Head of caudate nucleus (tissue), 42 donors: Measurements from ENCODE around the gene TDRD12.
A peak's percentile ranks its signal among the peaks of the same experiment; 100 is the strongest.

Source experiments
- DNase-seq, 42 donors: peaks; one replicate each; pipeline versions ENCODE4 v3.0.0 to v3.0.0-alpha.2; 2020 to 2021; ENCODE audit warnings: mixed read lengths in 7 of 42
- intact Hi-C: fragments of 100-400 bp; cut with DNase I; formaldehyde crosslinking; loops from one replicate; pipeline ENCODE4 v1.15.0; 2022

TDRD12 gene, protein sequence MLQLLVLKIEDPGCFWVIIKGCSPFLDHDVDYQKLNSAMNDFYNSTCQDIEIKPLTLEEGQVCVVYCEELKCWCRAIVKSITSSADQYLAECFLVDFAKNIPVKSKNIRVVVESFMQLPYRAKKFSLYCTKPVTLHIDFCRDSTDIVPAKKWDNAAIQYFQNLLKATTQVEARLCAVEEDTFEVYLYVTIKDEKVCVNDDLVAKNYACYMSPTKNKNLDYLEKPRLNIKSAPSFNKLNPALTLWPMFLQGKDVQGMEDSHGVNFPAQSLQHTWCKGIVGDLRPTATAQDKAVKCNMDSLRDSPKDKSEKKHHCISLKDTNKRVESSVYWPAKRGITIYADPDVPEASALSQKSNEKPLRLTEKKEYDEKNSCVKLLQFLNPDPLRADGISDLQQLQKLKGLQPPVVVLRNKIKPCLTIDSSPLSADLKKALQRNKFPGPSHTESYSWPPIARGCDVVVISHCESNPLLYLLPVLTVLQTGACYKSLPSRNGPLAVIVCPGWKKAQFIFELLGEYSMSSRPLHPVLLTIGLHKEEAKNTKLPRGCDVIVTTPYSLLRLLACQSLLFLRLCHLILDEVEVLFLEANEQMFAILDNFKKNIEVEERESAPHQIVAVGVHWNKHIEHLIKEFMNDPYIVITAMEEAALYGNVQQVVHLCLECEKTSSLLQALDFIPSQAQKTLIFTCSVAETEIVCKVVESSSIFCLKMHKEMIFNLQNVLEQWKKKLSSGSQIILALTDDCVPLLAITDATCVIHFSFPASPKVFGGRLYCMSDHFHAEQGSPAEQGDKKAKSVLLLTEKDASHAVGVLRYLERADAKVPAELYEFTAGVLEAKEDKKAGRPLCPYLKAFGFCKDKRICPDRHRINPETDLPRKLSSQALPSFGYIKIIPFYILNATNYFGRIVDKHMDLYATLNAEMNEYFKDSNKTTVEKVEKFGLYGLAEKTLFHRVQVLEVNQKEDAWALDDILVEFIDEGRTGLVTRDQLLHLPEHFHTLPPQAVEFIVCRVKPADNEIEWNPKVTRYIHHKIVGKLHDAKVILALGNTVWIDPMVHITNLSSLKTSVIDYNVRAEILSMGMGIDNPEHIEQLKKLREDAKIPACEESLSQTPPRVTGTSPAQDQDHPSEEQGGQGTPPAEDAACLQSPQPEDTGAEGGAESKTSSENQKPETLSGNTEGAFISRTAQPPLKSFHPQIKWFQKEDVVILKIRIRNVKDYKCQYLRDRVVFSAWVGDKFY (N-terminal part only)

DNA sequence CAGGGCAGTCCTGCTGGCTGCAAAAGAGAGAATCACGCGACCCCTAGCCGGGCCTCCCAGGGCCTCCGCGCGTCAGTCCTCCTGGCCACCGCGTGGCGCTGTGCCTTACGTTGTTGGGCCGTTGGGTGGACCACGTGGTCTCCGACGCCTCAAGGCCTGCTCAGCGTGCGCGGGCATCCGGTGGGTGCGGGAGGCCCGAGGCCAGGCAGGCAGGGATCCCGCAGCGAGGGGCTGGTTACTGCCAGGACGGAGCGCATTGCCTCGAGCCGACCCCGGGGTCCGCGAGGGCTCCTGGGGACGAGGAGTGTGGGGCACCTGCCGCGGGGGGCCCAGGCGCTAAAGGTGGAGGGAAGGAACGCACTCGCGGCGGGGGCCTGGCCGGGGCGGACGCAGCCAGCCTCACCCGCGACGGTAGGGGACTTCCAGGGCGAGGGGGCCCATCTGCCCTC is at the start of gene TDRD12:
Gene TDRD12, plus strand, starts transcription at position 157 of the 449 bp plus-strand sequence. CDS start 306 bp downstream, outside the sequence.
- no peak for DNase-seq
- intact Hi-C loops: no loop called here

DNA sequence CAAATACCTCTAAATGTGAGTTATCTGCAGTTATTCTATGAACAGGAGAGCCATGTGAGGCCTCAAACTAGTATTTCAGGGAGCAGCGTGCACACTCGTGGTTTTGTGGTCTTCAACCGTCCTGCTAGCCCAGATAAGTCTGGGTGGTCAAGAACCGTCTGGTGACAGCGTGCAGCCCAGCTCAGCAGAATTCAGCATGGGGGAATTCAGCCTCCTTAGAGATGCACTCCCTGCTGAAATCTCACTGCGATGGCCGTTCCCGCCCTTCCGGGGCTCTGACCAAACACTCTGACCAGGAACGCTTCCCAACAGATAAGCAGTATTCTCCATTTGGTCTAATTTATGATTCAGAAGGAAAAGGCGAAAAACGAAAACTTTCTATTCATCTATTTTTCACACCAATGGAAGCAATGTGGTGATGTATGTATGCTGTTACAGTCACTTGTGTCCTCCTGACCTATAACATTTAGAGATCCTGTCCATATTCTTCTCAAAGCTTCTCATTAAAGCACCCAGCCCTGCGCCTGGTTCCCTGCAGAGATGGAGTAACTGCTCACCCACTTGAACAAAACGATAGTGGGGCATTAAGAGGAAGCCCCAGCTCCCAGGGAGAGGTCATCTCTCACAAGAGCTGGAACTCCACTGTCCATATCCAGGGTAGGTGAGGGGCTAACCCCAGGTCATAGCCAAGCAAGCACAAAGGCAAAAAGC is 47.5 kb upstream of the TDRD12 start:
- intact Hi-C loops: no loop called here

DNA sequence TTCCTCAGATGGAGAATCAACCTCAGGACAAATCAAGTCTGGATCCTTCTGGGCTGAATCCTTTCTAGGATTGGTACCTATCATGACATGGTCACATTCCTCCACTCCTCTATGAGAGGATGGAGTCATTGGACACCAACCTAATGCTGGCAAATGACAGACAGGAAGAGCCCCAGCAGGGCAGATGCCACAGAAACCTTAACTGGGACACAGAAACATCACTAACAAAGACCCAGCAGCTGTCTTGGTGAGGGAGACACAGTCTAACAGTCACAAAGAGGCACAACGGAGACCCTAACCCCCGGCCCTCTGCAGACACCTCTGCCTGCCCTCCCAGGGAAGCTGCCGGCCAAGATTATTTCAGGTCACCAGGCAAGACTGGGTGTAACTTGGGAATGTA is 46.7 kb upstream of the TDRD12 start:
- no peak for DNase-seq
- intact Hi-C loops: no loop called here

More for the DNA sequence above, 47.5 kb upstream of the TDRD12 start:
- no peak for DNase-seq

DNA sequence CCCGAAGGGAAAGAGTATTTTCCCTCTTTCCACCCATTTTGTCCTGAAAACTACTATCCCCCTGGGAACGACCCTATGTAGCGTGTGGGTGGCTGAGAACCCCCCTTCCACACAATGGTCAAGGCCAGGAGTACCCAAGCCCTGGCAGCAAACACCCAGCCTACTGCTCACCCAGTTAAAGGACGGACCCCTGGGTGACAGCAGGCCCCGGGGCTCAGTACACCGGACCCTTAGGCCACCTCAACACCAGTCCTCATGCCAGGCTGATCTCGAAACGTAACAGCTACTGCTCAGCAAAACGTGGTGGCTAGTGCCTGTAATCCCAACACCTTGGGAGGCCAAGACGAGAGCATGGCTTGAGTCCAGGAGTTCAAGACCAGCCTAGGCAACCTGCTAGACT is 46.0 kb upstream of the TDRD12 start:
- intact Hi-C loops: no loop called here
- DNase-seq: no peak

DNA sequence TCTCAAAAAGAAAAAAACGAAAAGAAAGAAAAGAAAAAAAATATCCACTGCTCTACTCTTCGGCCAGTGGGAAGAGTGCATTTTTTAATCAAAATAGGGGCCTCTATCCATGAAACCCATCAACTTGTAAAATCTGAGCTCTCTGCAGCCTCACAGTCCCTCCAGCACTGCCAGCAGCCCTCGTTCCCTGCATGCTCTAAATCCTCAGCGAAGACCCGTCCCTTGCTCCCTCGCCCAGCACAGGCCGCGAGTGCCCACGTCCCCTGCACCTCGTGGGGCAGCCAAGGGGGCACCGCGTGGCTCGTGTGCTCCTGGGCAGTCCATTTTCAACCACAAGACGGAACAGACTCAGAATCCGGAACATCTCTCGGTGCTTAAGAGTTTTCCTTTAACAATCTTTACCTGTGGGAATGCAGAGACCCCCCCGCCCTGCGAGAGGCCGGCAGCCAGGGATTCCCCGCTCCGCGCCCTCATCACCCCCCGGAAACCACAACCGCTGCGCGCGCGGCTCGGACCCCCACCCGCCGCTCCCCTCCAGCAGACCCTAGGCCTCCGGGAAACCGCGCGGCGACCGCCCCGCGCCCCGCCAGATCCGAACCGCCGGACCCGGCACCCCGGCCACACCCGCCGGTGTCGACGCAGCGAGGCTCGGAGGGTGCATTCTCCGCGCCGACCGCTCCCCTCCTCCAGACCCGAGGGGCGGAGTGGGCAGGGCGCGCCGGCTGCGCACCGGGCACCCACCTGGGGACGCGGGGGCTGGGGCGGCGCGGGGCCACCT is 45.2 kb upstream of the TDRD12 start:
- peak in 1 of 42 donors; percentile 18 for DNase-seq

DNA sequence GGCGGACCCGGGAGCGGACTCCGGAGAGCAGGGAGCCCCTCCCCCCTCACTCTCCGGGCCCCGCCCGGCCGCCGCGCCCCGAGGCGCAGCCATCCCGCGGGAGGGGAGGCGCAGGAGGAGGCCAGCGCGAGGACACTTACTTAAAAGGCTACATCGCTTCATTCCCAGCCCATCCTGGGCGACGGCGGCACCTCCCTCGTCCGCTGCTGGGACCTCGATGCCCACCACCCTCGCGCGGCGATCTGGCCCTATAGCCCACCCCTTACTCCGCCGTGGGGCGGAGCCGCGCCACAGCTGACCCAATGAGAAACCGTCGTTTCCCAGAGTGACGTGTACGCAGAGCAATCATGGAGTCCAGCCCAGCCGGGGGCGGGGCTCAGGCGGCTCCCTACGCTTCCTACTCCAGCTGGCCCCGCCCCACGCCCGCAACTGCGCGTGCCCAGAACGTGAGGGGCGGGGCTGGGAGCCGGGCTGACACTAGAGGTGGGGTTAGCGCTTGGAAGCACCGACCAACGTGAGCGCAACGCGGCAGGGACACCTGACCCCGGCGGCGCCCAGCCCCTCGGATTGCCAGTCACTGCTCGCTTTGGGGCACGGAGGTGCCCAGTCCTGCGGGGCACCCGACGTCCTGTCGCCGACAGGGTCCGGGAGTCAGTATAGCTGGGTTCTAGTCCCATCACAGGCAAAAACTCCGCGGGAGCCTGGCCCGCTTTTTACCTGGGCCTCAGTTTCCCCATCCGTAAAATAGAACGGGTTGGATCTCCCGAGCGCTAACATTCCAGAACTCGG is 44.4 kb upstream of the TDRD12 start, which contains the start of gene ANKRD27:
Gene ANKRD27, minus strand, starts transcription at position 250 of the 789 bp plus-strand sequence. CDS start 16,165 bp downstream, outside the sequence.
- intact Hi-C loops: no loop called here
- peak; percentile 95 to 99 (median 98) for DNase-seq

More for the DNA sequence above, 45.2 kb upstream of the TDRD12 start:
- intact Hi-C loops: no loop called here

DNA sequence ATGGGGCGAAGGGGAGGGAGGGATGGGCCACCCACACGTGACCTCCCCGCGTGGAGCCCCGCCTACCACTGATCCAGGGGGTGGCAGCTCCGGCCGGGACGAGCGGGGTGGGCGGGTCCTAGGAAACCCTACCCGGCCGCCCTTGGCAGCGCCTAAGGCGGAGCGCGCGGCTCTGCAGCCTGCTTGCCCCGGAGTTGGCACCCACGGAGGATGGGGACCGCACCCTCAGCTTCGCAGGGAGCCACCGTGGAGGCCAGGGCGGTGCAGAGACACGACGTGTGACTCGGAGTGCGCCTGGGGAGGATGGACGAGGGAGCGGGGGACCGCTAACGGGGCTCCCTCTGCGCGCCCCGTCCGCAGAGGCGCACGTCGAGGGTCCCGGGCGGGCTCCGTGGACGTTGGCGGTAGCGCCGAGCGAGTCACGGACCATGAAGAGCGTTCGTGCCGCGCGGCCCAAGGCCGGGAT is 43.8 kb upstream of the TDRD12 start, which contains the start of gene RGS9BP:
Gene RGS9BP, plus strand, starts transcription at position 129 of the 466 bp plus-strand sequence. CDS start 416 bp downstream, outside the sequence.
- intact Hi-C loops: no loop called here
- peak; percentile 57 to 91 (median 79) for DNase-seq

DNA sequence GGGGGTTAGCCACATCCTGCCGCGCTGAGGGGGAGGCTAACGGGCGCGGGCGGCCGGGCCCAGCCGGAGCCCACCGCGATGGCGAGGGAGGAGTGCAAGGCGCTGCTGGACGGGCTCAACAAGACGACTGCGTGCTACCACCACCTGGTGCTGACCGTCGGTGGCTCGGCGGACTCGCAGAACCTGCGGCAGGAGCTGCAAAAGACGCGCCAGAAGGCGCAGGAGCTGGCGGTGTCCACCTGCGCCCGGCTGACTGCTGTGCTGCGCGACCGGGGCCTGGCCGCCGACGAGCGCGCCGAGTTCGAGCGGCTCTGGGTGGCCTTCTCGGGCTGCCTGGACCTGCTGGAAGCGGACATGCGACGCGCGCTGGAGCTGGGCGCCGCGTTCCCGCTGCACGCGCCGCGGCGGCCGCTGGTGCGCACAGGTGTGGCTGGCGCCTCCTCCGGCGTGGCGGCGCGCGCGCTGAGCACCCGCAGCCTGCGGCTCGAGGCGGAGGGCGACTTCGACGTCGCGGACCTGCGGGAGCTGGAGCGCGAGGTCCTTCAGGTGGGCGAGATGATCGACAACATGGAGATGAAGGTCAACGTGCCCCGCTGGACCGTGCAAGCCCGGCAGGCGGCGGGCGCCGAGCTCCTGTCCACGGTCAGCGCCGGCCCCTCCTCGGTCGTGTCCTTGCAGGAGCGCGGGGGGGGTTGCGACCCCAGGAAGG is 43.2 kb upstream of the TDRD12 start:
- peak in 3 of 42 donors; percentile 9 to 45 (median 34) for DNase-seq
- intact Hi-C loops: no loop called here

DNA sequence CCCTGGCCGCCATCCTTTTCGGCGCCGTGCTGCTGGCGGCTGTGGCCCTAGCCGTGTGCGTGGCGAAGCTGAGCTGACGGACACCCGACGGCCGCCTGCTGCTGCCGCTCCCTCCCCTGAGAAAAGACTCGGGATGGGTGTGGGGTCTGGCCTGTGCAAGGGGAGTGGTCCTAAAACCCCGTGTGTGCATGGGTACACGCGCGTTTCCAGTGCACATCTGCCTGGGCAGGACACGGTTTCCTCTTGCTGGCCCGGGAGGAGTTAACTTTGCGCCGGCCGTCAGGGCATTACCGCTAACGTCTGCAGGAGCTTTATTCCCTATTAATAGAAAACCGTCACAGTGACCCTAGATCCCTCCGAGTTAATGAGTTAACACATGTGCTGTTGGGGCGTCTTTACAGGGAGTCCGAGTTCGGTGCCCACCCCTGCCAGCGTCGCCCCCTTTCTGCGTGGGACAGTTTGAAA is 42.6 kb upstream of the TDRD12 start:
- no peak for DNase-seq
- intact Hi-C loops: no loop called here

DNA sequence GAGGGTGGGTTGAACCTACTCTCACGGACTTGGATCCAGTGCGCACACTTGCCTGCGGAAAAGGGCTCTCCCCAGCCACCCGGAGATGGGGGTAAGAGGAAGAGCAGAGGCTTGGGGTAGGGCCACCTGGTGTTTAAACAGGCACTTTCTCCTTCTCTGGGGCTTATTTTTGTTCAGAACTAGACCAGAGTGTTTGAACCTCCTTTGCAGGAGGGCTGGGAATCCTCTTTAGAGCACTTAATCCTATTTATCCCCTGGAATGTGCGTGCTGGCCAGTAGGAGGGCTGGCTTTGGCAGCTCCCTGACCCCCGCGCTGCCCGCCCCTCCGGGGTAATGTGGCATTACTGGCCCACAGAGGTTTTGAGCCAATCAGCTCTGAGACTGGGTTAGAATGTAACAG is 41.9 kb upstream of the TDRD12 start:
- intact Hi-C loops: no loop called here
- no peak for DNase-seq

DNA sequence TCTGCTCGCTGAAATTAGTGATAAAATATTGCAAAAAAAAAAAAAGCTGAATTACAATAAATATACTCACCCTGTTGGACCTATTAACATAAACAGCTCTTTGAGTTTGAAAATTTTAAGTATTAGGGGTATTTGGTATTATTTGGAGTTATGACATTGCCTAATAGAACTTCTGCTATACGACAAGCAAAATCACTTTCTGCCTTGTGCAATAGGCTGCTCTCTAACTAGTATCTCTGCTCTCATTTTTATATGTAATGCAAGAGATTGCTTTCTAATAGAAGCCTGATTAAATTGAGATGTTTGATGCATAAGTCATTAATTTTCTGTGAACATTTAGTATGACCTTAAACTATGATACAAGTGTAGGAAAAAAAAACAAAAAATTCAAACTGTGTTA is 38.6 kb upstream of the TDRD12 start:
- intact Hi-C loops: no loop called here
- DNase-seq: no peak

DNA sequence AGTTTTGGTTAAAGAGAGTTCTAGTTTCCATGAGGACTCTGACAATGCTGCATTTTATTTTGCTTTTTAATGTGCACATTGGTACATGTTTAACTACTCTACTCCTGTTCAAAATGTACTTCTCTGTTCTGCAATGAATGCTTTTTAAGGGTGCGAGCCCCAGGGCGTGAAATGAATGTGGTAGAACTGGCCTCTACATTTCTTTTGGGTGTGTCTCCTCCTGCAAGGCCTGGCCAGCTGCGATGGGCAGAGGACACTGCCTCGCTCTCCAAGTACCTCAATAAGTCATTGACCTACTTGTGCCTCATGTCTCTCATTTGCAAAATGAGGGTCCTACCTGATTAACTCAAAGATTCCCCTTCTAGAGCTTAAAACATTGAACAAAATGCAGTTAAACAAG is 37.2 kb upstream of the TDRD12 start:
- no peak for DNase-seq
- intact Hi-C loops: no loop called here

DNA sequence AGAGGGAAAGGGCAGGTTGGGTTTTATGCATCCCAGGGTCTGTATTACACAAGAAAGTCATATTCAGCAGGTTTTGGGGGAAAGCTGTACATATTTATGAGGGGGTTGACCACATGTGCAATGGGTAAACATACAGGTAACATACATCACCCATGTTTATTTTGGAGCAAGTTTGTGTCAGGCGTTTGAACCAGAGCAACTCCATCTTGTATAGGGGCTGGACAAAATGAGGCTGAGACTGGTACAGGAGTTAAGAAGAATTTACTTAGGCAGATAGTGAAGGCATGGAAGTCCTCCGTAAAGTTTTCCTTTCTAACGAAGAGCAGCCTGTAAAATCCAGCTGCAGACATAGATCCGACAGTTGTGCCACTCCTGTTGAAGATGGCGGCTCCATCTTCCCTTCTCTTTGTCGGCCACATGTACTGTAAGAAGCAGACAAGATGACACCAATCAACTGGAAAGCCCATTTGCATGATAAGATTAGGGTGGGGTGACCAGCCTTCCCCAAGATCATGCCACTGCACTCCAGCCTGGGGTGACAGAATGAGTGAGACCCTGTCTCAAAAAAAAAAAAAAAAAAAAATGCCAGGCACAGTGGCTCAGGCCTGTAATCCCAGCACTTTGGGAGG is 32.6 kb upstream of the TDRD12 start:
- DNase-seq: no peak
- intact Hi-C loops: no loop called here

DNA sequence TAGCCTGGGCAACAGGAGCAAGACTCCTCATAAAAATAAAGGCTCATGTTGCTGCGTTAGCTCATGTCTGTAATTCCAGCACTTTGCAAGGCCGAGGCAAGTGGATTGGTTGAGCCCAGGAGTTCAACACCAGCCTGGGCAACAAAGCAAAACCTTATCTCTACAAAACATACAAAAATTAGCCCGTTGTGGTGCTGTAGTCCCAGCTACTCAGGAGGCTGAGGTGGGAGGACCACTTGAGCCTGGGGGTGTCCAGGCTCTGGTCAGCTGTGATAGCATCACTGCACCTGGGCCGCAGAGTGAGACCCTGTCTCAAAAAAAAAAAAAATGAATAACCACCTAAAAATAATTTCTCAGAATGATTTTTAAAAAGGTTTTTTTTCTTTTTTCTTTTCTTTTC is 31.9 kb upstream of the TDRD12 start:
- no peak for DNase-seq
- intact Hi-C loops: no loop called here

DNA sequence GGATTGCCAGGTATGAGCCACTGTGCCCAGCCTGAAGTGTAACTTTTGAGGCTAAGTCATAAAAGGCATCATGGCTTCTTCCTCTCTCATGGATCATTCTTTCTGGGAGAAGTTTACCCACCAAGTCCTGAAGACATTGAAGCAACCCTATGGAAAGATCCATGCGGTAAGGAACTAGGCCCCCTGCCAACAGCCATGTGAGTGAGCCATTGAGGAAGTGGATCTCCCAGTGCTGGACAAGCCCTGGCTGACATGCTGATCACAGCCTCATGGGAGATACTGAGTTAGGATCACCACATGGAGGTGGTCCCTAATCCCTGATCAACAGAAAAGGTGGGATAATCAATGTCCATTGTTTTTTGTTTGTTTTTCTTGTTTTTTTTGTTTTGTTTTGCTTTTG is 31.3 kb upstream of the TDRD12 start:
- DNase-seq: peak in 1 of 42 donors; percentile 13
- intact Hi-C loops: no loop called here
